GM12878 (cell line): ENCODE data around the gene TXNIP. TPM values are rescaled to one million over a fixed set of nuclear protein-coding genes. Genes with fewer than 3 reads are reported as not detected.
A peak's percentile ranks its signal among the peaks of the same experiment; 100 is the strongest.

ENCODE experiments used
- ATAC-seq: fragments of 200-7000 bp; cut with Tn5 transposase; 3 replicates; pipeline ENCODE4 v1.9.1; 2020; ENCODE audit warnings: mild to moderate bottlenecking, moderate library complexity
- BruUV-seq: library from RNA; stranded (reverse); fragments of 400-500 nt; replicated peaks from 2 replicates; lab custom pipeline; 2021; lab: Mats Ljungman, UMichigan
- CTCF ChIA-PET: fragments of 300-600 bp; sonication (Branson Sonifier 250); formaldehyde crosslinking; extraction: SDS; loops from one replicate; lab custom pipeline; 2021; ENCODE audit warnings: inconsistent platforms; lab: Yijun Ruan, JAX
- POLR2A ChIA-PET: fragments of 350-600 bp; formaldehyde crosslinking; extraction: SDS; loops from one replicate; lab custom pipeline; 2021; ENCODE audit warnings: inconsistent platforms; lab: Charles Lee
- RAD21 ChIA-PET: fragments of 300-600 bp; sonication (Branson Sonifier 250); formaldehyde crosslinking; loops from one replicate; lab custom pipeline; 2023; ENCODE audit warnings: antibody characterized with exemption; ENCODE audit not compliant: unreplicated experiment; lab: Charles Lee
- SMC1A ChIA-PET: fragments of 300-600 bp; sonication (Branson Sonifier 250); formaldehyde crosslinking; loops from one replicate; lab custom pipeline; 2023; ENCODE audit not compliant: unreplicated experiment, uncharacterized antibody; lab: Charles Lee
- DNase-seq: peaks from one replicate; pipeline ENCODE4 v3.0.0-alpha.2; 2011; ENCODE audit warnings: low read depth, low spot score
- FAIRE-seq: peaks from 3 replicates; lab custom pipeline; 2011; peaks lifted over from hg19 to GRCh38; lab: Jason Lieb, UNC
- H2AFZ ChIP-seq: 2 replicates; pipeline ENCODE4 v1.6.0; 2011; ENCODE audit warnings: low read depth, low read length, control low read depth; ENCODE audit not compliant: control insufficient read depth
- H3K27ac ChIP-seq: 2 replicates; pipeline ENCODE4 v1.5.1; 2011; ENCODE audit warnings: control low read depth; ENCODE audit not compliant: control insufficient read depth, insufficient read depth
- H3K27me3 ChIP-seq, 2 experiments: replicated peaks in 1 of 2; 2 replicates each; pipeline versions ENCODE4 v1.6.0 to v1.6.1; 2011; ENCODE audit warnings: low read length in 1 of 2; ENCODE audit not compliant: control insufficient read depth in 2 of 2, insufficient read depth in 2 of 2
- H3K36me3 ChIP-seq, 2 experiments: 2 replicates each; pipeline ENCODE4 v1.5.1; 2011; ENCODE audit warnings: low read length in 1 of 2; ENCODE audit not compliant: control insufficient read depth in 2 of 2, insufficient read depth in 2 of 2
- H3K4me1 ChIP-seq: 2 replicates; pipeline ENCODE4 v1.6.1; 2011; ENCODE audit warnings: mild to moderate bottlenecking, low read length, moderate library complexity, mixed read lengths; ENCODE audit not compliant: control insufficient read depth, insufficient read depth
- H3K4me2 ChIP-seq: 2 replicates; pipeline ENCODE4 v1.6.0; 2011; ENCODE audit warnings: control low read depth; ENCODE audit not compliant: control insufficient read depth, insufficient read depth
- H3K4me3 ChIP-seq: fragments of 200-600 bp; sonication (generic); 2 replicates; pipeline ENCODE4 v1.5.1; 2016
- H3K79me2 ChIP-seq: 2 replicates; pipeline ENCODE4 v1.6.0; 2011; ENCODE audit warnings: low read length; ENCODE audit not compliant: control insufficient read depth, insufficient read depth
- H3K9ac ChIP-seq: 2 replicates; pipeline ENCODE4 v1.8.0; 2011; ENCODE audit warnings: low read length, control low read depth, mixed read lengths; ENCODE audit not compliant: control insufficient read depth, insufficient read depth
- H3K9me3 ChIP-seq: replicated peaks from 3 replicates; pipeline ENCODE4 v1.5.1; 2011; ENCODE audit warnings: mild to moderate bottlenecking, low read length; ENCODE audit not compliant: control insufficient read depth, insufficient read depth
- H4K20me1 ChIP-seq: 2 replicates; pipeline ENCODE4 v1.6.0; 2011; ENCODE audit not compliant: control insufficient read depth, insufficient read depth
- BRCA1 ChIP-seq: IDR thresholded peaks from 2 replicates; pipeline ENCODE4 v1.6.1; 2011; ENCODE audit warnings: low read depth, low read length, improper control_type of control experiment
- FOS ChIP-seq: IDR thresholded peaks from 3 replicates; pipeline ENCODE4 v1.6.1; 2011; ENCODE audit warnings: borderline replicate concordance; ENCODE audit not compliant: insufficient read length; ENCODE audit errors: extremely low read depth
- JUNB ChIP-seq: IDR thresholded peaks from 2 replicates; pipeline ENCODE4 v1.6.1; 2016; ENCODE audit warnings: antibody characterized with exemption, mild to moderate bottlenecking
- NR2F1 ChIP-seq: fragments of 450-650 bp; conservative IDR thresholded peaks from 2 replicates; pipeline ENCODE4 v1.6.1; 2017; ENCODE audit warnings: mild to moderate bottlenecking
- NRF1 ChIP-seq: conservative IDR thresholded peaks from 2 replicates; pipeline ENCODE4 v1.6.1; 2011; ENCODE audit warnings: mild to moderate bottlenecking, low read depth, low read length, improper control_type of control experiment
- SIX5 ChIP-seq: IDR thresholded peaks from 2 replicates; pipeline ENCODE4 v1.6.1; 2011; ENCODE audit warnings: mild to moderate bottlenecking, low read depth, low read length, moderate library complexity; ENCODE audit not compliant: severe bottlenecking
- SMARCA5 ChIP-seq: fragments of 450-650 bp; IDR thresholded peaks from 2 replicates; pipeline ENCODE4 v1.6.1; 2017; ENCODE audit warnings: mild to moderate bottlenecking
- WGBS: methylation state at CpG from one replicate; pipeline ENCODE4 v1.1.6; 2016; ENCODE audit warnings: low lambda C conversion rate; ENCODE audit not compliant: insufficient replicate concordance, insufficient coverage; ENCODE audit errors: missing lambda C conversion rate; 5-methylcytosine and 5-hydroxymethylcytosine counted together
- in situ Hi-C: fragments of 300-500 bp; cut with MboI; formaldehyde crosslinking; loops from 9 replicates; pipeline ENCODE4 v1.14.3; 2018; ENCODE audit warnings: mixed read lengths
- intact Hi-C: fragments of 100-400 bp; cut with micrococcal nuclease; formaldehyde crosslinking; loops from one replicate; pipeline ENCODE4 v1.14.2; 2022; ENCODE audit not compliant: unreplicated experiment
- polyA plus RNA-seq, 11 experiments: library from polyadenylated mRNA; depleted of rRNA in 4 of 11; unstranded in 6 of 11; stranded (reverse) in 5 of 11; fragments of >200 nt; fragmentation: Nextera tagmentation in 4 of 11; fragmentation: Illumina TruSeq in 1 of 11; extraction: Ambion mirVana in 4 of 11; extraction: Trizol in 1 of 11; gene quantifications; 1 replicate in 1 of 11; 2 replicates in 10 of 11; pipeline versions ENCODE4 v1.2.1 to v1.2.3, GENCODE V29; 2011 to 2016; ENCODE audit warnings: inconsistent platforms in 2 of 11, missing spikeins in 2 of 11, low read depth in 1 of 11
- total RNA-seq, 4 experiments: library from RNA; depleted of rRNA in 3 of 4; stranded (reverse); fragments of >200 nt in 3 of 4; fragmentation: Illumina TruSeq in 1 of 4; extraction: Trizol in 1 of 4; gene quantifications; 2 replicates each; pipeline versions ENCODE4 v1.2.1 to v1.2.3, GENCODE V29; 2013 to 2021
- TF ChIP-seq, protein P1 (sequence below): fragments of 450-650 bp; conservative IDR thresholded peaks from 2 replicates; pipeline ENCODE4 v1.6.1; 2017; ENCODE audit warnings: mild to moderate bottlenecking, moderate library complexity

TXNIP gene
- total and polyA plus RNA-seq, 10 of the 15 experiments (the other 5 are each of a cell fraction or from before 2014, with no cell fraction given): 48.7 to 133 (median 107) TPM

GRCh38 chr1:145982010-145982723 is 14.2 kb downstream of the TXNIP start (continued):
- TF ChIP-seq FOS (no peak), JUNB (no peak), BRCA1 (no peak), NRF1 (no peak), NR2F1 (no peak)
- TF ChIP-seq, protein P1, sequence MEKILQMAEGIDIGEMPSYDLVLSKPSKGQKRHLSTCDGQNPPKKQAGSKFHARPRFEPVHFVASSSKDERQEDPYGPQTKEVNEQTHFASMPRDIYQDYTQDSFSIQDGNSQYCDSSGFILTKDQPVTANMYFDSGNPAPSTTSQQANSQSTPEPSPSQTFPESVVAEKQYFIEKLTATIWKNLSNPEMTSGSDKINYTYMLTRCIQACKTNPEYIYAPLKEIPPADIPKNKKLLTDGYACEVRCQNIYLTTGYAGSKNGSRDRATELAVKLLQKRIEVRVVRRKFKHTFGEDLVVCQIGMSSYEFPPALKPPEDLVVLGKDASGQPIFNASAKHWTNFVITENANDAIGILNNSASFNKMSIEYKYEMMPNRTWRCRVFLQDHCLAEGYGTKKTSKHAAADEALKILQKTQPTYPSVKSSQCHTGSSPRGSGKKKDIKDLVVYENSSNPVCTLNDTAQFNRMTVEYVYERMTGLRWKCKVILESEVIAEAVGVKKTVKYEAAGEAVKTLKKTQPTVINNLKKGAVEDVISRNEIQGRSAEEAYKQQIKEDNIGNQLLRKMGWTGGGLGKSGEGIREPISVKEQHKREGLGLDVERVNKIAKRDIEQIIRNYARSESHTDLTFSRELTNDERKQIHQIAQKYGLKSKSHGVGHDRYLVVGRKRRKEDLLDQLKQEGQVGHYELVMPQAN: no peak

GRCh38 chr1:145980457-145980994 is 15.9 kb downstream of the TXNIP start:
- ChIA-PET SMC1A (interaction anchor here (1.1 to 10.9 kb wide), 13 partner anchors 13 to 156 kb away, joined by 3 to 244 read pairs (median 27); partner anchors contain the start of genes ANKRD34A, LIX1L, PIAS3 and POLR3C), RAD21 (interaction anchor here (1.4 to 7.9 kb wide), 14 partner anchors 8 to 135 kb away, joined by 6 to 136 read pairs (median 22); partner anchors contain the start of genes ANKRD34A, LIX1L, NUDT17 and PIAS3), CTCF (interaction anchor here (0.9 to 9.4 kb wide), 8 partner anchors 12 to 134 kb away, joined by 3 to 361 read pairs (median 54); partner anchors contain the start of genes ANKRD34A, LIX1L, NUDT17 and POLR3GL), POLR2A (interaction anchor here (0.6 to 6.5 kb wide), 12 partner anchors 10 to 121 kb away, joined by 3 to 102 read pairs (median 14); partner anchors contain the start of genes ANKRD34A, LIX1L, PEX11B and PIAS3)
- Histone ChIP-seq H4K20me1 (no peaks in the 10 kb centered on the region), H3K27me3 (no peaks in the 10 kb centered on the region), H2AFZ (peak overlapping the region; percentile 16; the same call in 1 of the 2 replicates), H3K79me2 (no peaks in the 10 kb centered on the region), H3K36me3 (no peaks in the 10 kb centered on the region), H3K9ac (0 out of 2 replicates have a peak overlapping the region, but pooled peaks have one; percentile 17), H3K4me1 (peaks cover 54% of the 10 kb centered on the region), H3K4me3 (no peak overlapping the region), H3K9me3 (no peaks in the 10 kb centered on the region), H3K4me2 (peak overlapping the region; percentile 95), H3K27ac (peak overlapping the region; percentile 99)
- DNase-seq (no peak), ATAC-seq (no peak), FAIRE-seq (no peak)
- in situ Hi-C loops: no loop called here
- 0 out of 2 replicates have a peak, but pooled peaks have one; percentile 6 for TF ChIP-seq SMARCA5
- no peak for TF ChIP-seq SIX5
- 94% methylated on average over 1 of the region's 1 CpG for WGBS
- BruUV-seq: no TSS peak
- intact Hi-C loops: no loop called here
